ENCODE data around the gene SLC23A1. TPM values are rescaled to one million over a fixed set of nuclear protein-coding genes. Genes with fewer than 3 reads are reported as not detected.
A peak's percentile ranks its signal among the peaks of the same experiment; 100 is the strongest.

SLC23A1 gene
- total and polyA plus RNA-seq, 7 donors: 0.03 TPM; not detected in 6

DNA sequence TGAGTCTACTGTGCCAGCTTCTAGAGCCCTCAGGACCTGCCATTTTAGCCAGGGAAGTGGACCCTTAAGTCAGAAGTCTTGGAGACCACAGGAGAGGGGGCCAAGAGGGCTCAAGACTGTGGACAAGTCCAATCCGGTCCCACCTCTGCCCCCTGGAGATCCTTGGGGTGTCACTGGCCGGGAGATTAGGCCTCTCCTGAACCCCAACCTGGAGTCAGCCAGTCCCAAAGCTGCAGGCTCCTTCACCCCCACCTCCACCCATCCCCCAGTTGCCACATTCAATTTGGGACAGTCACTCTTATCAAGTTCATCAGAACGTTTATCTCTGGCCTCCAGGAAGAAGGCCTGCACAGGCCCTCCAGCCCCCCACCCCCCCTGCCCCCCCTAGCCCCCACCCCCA, 290 bp downstream of the SLC23A1 start:
- Histone ChIP-seq H3K27ac (no peak overlapping the region), H3K27me3 (ENCODE audit: insufficient read depth in 3 of 3, low read length in 2 of 3) (no peaks in the 10 kb centered on the region), H3K4me3 (no peak overlapping the region), H3K4me1 (peaks cover 2% of the 10 kb centered on the region), H3K36me3 (ENCODE audit: insufficient read depth in 1 of 2, low read depth in 1 of 2) (no peaks in the 10 kb centered on the region), H3K9me3 (no peaks in the 10 kb centered on the region)
- WGBS, 3 donors: 55 to 63% (median 59%) methylated on average over 3 of the region's 3 CpGs
- ATAC-seq (no peak), DNase-seq (peak in 1 of 2 donors; percentile 25)
- intact Hi-C loops (cut with DNase I): no loop called here
- no peak for TF ChIP-seq CTCF (IDR thresholded peaks at IDR 0.05)

DNA sequence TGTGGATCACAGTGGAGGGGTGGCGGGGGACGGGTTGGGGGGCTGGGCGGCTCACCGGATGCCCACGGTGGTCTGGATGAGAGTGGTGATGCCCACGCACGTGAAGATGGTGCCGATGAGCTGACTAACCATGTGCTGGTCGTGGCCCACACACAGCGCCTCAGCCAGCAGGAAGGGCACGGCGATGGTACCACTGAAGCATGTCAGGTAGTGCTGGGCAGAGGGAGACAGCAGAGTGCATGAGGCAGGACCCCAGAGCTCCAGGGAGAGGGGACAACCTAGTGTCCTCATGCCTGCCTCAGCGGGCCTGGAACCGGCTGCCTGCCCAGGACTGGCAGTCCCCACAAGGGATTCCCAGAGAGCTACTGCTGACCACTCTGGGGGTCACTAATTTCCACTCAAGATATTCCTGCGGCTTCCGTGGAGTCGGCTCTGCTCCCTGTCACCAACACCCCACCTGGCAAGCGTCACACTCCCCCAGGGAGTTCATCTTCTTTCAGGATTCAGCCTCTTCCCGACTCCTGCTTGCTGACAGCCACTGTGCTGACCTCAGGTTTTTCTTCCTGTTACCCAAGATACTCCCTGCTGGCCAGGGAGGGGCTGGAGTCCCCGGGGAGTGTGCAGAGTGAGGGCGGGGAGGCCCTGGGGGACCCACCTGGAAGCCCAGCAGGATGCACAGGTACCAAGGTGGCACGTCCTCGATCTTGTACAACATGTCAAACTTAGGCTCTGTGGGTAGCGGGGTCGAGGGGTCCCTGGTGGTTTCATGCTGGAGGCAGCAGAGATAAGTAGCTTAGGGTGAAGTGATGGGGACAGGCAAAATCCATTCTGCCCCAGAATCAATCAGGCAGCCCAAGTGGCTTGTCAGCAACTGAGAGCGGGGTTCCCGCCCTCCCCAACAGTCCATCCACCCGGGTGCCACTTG, 998 bp downstream of the SLC23A1 start:
- H3K9me3 ChIP-seq: no peaks in the 10 kb centered on the region
- 89% methylated on average over 28 of the region's 28 CpGs for WGBS, 3 donors
- no peak overlapping the region for H3K27ac ChIP-seq
- ATAC-seq (no peak), DNase-seq (no peak)
- no peaks in the 10 kb centered on the region for H3K36me3 ChIP-seq (ENCODE audit: insufficient read depth in 1 of 2, low read depth in 1 of 2)
- peaks cover 8% of the 10 kb centered on the region for H3K4me1 ChIP-seq
- no peak overlapping the region for H3K4me3 ChIP-seq
- intact Hi-C loops (cut with DNase I): no loop called here
- H3K27me3 ChIP-seq (ENCODE audit: insufficient read depth in 3 of 3, low read length in 2 of 3): no peaks in the 10 kb centered on the region
- TF ChIP-seq CTCF (IDR thresholded peaks at IDR 0.05): no peak

- Histone ChIP-seq H3K27ac (no peak overlapping the region), H3K36me3 (ENCODE audit: insufficient read depth in 1 of 2, low read depth in 1 of 2) (no peaks in the 10 kb centered on the region), H3K4me1 (peaks cover 10% of the 10 kb centered on the region), H3K27me3 (ENCODE audit: insufficient read depth in 3 of 3, low read length in 2 of 3) (no peaks in the 10 kb centered on the region), H3K4me3 (no peak overlapping the region), H3K9me3 (no peaks in the 10 kb centered on the region)
- no peak for TF ChIP-seq CTCF (IDR thresholded peaks at IDR 0.05)
- intact Hi-C loops (cut with DNase I): no loop called here
- no peak for ATAC-seq
- no peak for DNase-seq
- WGBS, 3 donors: 82 to 84% (median 84%) methylated on average over 15 of the region's 15 CpGs
Observed at GRCh38 chr5:139379626-139380449, 3.3 kb downstream of the SLC23A1 start.

- Histone ChIP-seq H3K4me3 (no peak overlapping the region), H3K27ac (no peak overlapping the region), H3K9me3 (no peaks in the 10 kb centered on the region), H3K27me3 (ENCODE audit: insufficient read depth in 3 of 3, low read length in 2 of 3) (no peaks in the 10 kb centered on the region), H3K4me1 (peaks cover 17% of the 10 kb centered on the region), H3K36me3 (ENCODE audit: insufficient read depth in 1 of 2, low read depth in 1 of 2) (no peaks in the 10 kb centered on the region)
- no peak for ATAC-seq
- DNase-seq: no peak
- no peak for TF ChIP-seq CTCF (IDR thresholded peaks at IDR 0.05)
- WGBS, 3 donors: 85 to 88% (median 85%) methylated on average over 13 of the region's 13 CpGs
- intact Hi-C loops (cut with DNase I): no loop called here
Observed at GRCh38 chr5:139378941-139379361, 4.1 kb downstream of the SLC23A1 start.

Measured in psoas muscle (tissue), 8 donors.